Natural killer cell (primary cell): ENCODE results near the gene FAM83E. TPM values are rescaled to one million over a fixed set of nuclear protein-coding genes. Genes with fewer than 3 reads are reported as not detected.

Experiments
- ATAC-seq, 3 donors: fragments of 150-1000 bp in 2 of 3; fragments of 200-7000 bp in 1 of 3; cut with Tn5 transposase; 1 replicate in 1 of 3; 2 replicates in 2 of 3; pipeline ENCODE4 v1.10.0; 2021; ENCODE audit warnings: mild to moderate bottlenecking in 2 of 3, moderate library complexity in 2 of 3
- DNase-seq, 2 donors: peaks; one replicate each; pipeline versions ENCODE4 v3.0.0 to v3.0.0-alpha.2; 2013 to 2021; ENCODE audit warnings: mixed read lengths in 1 of 2
- H3K27ac ChIP-seq: one replicate; pipeline ENCODE4 v1.5.1; 2013; ENCODE audit warnings: mild to moderate bottlenecking, low read length
- H3K27me3 ChIP-seq: one replicate; pipeline ENCODE4 v1.6.1; 2013; ENCODE audit warnings: low read length; ENCODE audit not compliant: control insufficient read depth, insufficient read depth
- H3K36me3 ChIP-seq: one replicate; pipeline ENCODE4 v1.6.1; 2013; ENCODE audit warnings: low read length; ENCODE audit not compliant: control insufficient read depth, insufficient read depth
- H3K4me1 ChIP-seq: one replicate; pipeline ENCODE4 v1.6.1; 2013; ENCODE audit warnings: low read length; ENCODE audit not compliant: control insufficient read depth, insufficient read depth
- H3K4me3 ChIP-seq: one replicate; pipeline ENCODE4 v1.5.1; 2013; ENCODE audit warnings: low read length
- H3K9me3 ChIP-seq: one replicate; pipeline ENCODE4 v1.6.1; 2013; ENCODE audit warnings: low read length; ENCODE audit not compliant: control insufficient read depth, insufficient read depth
- H3K27ac Mint-ChIP-seq, 2 donors: one replicate each; pipeline ENCODE4 v1.8.0; 2022; ENCODE audit warnings: mild to moderate bottlenecking in 2 of 2, mixed read lengths in 2 of 2, moderate library complexity in 1 of 2
- H3K27me3 Mint-ChIP-seq, 2 donors: one replicate each; pipeline ENCODE4 v1.8.0; 2022; ENCODE audit warnings: low read depth in 2 of 2, mixed read lengths in 2 of 2
- H3K36me3 Mint-ChIP-seq: one replicate; pipeline ENCODE4 v1.8.0; 2022; ENCODE audit warnings: mixed read lengths
- H3K4me1 Mint-ChIP-seq, 2 donors: one replicate each; pipeline ENCODE4 v1.8.0; 2022; ENCODE audit warnings: mixed read lengths in 2 of 2
- H3K4me3 Mint-ChIP-seq: one replicate; pipeline ENCODE4 v1.8.0; 2022; ENCODE audit warnings: mild to moderate bottlenecking, moderate library complexity, mixed read lengths
- H3K9me3 Mint-ChIP-seq, 2 donors: one replicate each; pipeline ENCODE4 v1.8.0; 2022; ENCODE audit warnings: mixed read lengths in 2 of 2
- WGBS: methylation state at CpG from one replicate; pipeline ENCODE4 v1.1.7; 2013; ENCODE audit warnings: missing lambda C conversion rate; ENCODE audit not compliant: insufficient coverage; 5-methylcytosine and 5-hydroxymethylcytosine counted together
- intact Hi-C: fragments of 100-400 bp; cut with micrococcal nuclease; formaldehyde crosslinking; loops from one replicate; pipeline ENCODE4 v1.14.2; 2022
- total RNA-seq, 4 donors: library from RNA; stranded (reverse); fragments of 120-200 nt in 1 of 4; gene quantifications; one replicate each; pipeline versions ENCODE4 v1.2.3 to v1.2.4, GENCODE V29; 2013 to 2022
- TF ChIP-seq, protein P1 (sequence below): fragments of 200-600 bp; IDR thresholded peaks from one replicate; pipeline ENCODE4 v1.8.0; 2022; ENCODE audit warnings: antibody characterized with exemption

FAM83E gene
- total RNA-seq, 3 donors from 2014 or later (not counting 1 experiment from before 2014, with no cell fraction given), result 0.70 to 1.3 (median 1.1) TPM

DNA sequence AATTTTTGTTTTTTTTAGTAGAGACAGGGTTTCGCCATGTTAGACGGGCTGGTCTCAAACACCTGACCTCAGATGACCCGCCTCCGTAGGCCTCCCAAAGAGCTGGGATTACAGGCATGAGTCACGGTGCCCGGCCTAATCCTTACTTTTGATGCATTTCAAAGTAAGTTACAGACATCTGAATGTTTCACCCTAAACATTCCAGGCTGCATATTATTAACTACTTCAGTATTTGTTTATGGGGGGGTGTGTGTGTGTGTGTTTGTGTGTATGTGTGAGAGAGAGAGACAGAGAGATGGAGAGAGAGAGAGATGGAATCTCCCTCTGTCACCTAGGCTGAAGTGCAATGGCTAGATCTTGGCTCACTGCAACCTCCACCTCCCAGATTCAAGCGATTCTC, 49.8 kb downstream of the FAM83E start:
- H3K27me3 ChIP-seq, result no peaks in the 10 kb centered on the region
- no peak overlapping the region for H3K27ac ChIP-seq
- no peaks in the 10 kb centered on the region for H3K36me3 ChIP-seq
- H3K9me3 Mint-ChIP-seq, result no peaks in the 10 kb centered on the region
- H3K4me3 ChIP-seq, result no peak overlapping the region
- H3K4me1 Mint-ChIP-seq, result no peaks in the 10 kb centered on the region
- intact Hi-C loops, result no loop called here
- H3K4me1 ChIP-seq, result no peaks in the 10 kb centered on the region
- 99% methylated on average over 6 of the region's 7 CpGs for WGBS
- ATAC-seq (no peak), DNase-seq (no peak)
- H3K4me3 Mint-ChIP-seq, result no peak overlapping the region
- no peaks in the 10 kb centered on the region for H3K9me3 ChIP-seq
- H3K27me3 Mint-ChIP-seq, result peaks cover 0 to 5% of the 10 kb centered on the region in 2 donors
- no peak overlapping the region for H3K27ac Mint-ChIP-seq
- TF ChIP-seq, protein P1, sequence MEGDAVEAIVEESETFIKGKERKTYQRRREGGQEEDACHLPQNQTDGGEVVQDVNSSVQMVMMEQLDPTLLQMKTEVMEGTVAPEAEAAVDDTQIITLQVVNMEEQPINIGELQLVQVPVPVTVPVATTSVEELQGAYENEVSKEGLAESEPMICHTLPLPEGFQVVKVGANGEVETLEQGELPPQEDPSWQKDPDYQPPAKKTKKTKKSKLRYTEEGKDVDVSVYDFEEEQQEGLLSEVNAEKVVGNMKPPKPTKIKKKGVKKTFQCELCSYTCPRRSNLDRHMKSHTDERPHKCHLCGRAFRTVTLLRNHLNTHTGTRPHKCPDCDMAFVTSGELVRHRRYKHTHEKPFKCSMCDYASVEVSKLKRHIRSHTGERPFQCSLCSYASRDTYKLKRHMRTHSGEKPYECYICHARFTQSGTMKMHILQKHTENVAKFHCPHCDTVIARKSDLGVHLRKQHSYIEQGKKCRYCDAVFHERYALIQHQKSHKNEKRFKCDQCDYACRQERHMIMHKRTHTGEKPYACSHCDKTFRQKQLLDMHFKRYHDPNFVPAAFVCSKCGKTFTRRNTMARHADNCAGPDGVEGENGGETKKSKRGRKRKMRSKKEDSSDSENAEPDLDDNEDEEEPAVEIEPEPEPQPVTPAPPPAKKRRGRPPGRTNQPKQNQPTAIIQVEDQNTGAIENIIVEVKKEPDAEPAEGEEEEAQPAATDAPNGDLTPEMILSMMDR, result no peak
- no peaks in the 10 kb centered on the region for H3K36me3 Mint-ChIP-seq

Other genes starting within 250 kb of the FAM83E start
- 10 to 100 TPM; 41.5 to 47.5 (median 46.0) TPM for gene KDELR1, start 223.5 kb downstream of the FAM83E start, total RNA-seq
- gene GRIN2D, start 221.4 kb downstream of the FAM83E start, total RNA-seq, result under 1 TPM; 0.05 to 0.28 (median 0.07) TPM
- gene GRWD1, start 169.1 kb downstream of the FAM83E start, total RNA-seq, result 10 to 100 TPM; 14.2 to 29.0 (median 16.7) TPM
- gene KCNJ14, start 159.5 kb downstream of the FAM83E start, total RNA-seq, result 1 to 10 TPM in 1 of 3 donors, under 1 TPM in 2; 0.77 to 1.2 (median 0.85) TPM
- 10 to 100 TPM; 38.5 to 44.1 (median 39.2) TPM for gene CYTH2, start 145.7 kb downstream of the FAM83E start, total RNA-seq
- gene LMTK3, start 103.2 kb downstream of the FAM83E start, total RNA-seq, result 1 to 10 TPM in 2 of 3 donors, under 1 TPM in 1; 0.64 to 2.9 (median 1.9) TPM
- gene SULT2B1, start 62.9 kb downstream of the FAM83E start, total RNA-seq, result under 1 TPM in 1 of 3 donors, not detected in 2; 0.40 TPM
- gene SPACA4, start 8.3 kb downstream of the FAM83E start, total RNA-seq, result not detected
- 1,000 to 10,000 TPM in 2 of 3 donors, 100 to 1,000 TPM in 1; 900 to 1,086 (median 1,066) TPM for gene RPL18, start 4.1 kb upstream of the FAM83E start, total RNA-seq
- gene SPHK2, start 4.4 kb upstream of the FAM83E start, total RNA-seq, result 10 to 100 TPM; 18.6 to 28.3 (median 23.2) TPM
- gene DBP, start 22.3 kb upstream of the FAM83E start, total RNA-seq, result 10 to 100 TPM; 16.4 to 31.2 (median 24.3) TPM
- 10 to 100 TPM in 2 of 3 donors, 1 to 10 TPM in 1; 9.2 to 11.9 (median 11.0) TPM for gene CA11, start 31.1 kb upstream of the FAM83E start, total RNA-seq
- gene NTN5, start 57.9 kb upstream of the FAM83E start, total RNA-seq, result 1 to 10 TPM; 1.3 to 3.4 (median 2.1) TPM
- gene FUT2, start 80.9 kb upstream of the FAM83E start, total RNA-seq, result not detected
- 1 to 10 TPM in 1 of 3 donors, under 1 TPM in 2; 0.56 to 1.2 (median 0.98) TPM for gene MAMSTR, start 104.6 kb upstream of the FAM83E start, total RNA-seq
- not detected for gene RASIP1, start 125.5 kb upstream of the FAM83E start, total RNA-seq
- not detected for gene IZUMO1, start 131.8 kb upstream of the FAM83E start, total RNA-seq
- gene FUT1, start 137.6 kb upstream of the FAM83E start, total RNA-seq, result under 1 TPM in 1 of 3 donors, not detected in 2; 0.18 TPM
- gene FGF21, start 140.4 kb upstream of the FAM83E start, total RNA-seq, result not detected
- 10 to 100 TPM; 11.4 to 14.5 (median 12.1) TPM for gene BCAT2, start 196.0 kb upstream of the FAM83E start, total RNA-seq
- under 1 TPM in 1 of 3 donors, not detected in 2; 0.75 TPM for gene HSD17B14, start 221.4 kb upstream of the FAM83E start, total RNA-seq